Dermis microvascular lymphatic vessel endothelial cell (primary cell): ENCODE results near the gene HIGD1A. TPM values are rescaled to one million over a fixed set of nuclear protein-coding genes. Genes with fewer than 3 reads are reported as not detected.
A peak's percentile ranks its signal among the peaks of the same experiment; 100 is the strongest.

Experiments used
- DNase-seq, 2 donors: peaks; one replicate each; pipeline versions ENCODE4 v3.0.0 to v3.0.0-alpha.2; 2010; ENCODE audit warnings: low read depth in 2 of 2
- total RNA-seq: library from RNA; depleted of rRNA; stranded (reverse); fragments of >200 nt; gene quantifications from 2 replicates; pipeline ENCODE4 v1.2.1, GENCODE V29; 2014

Gene HIGD1A
- total RNA-seq, 1 donor from 2014 or later: 102 TPM

GRCh38 chr3:42801048-42801620 is 3.2 kb downstream of the HIGD1A start:
- no peak for DNase-seq

- DNase-seq: no peak
Measured at GRCh38 chr3:42800251-42800650, 4.0 kb downstream of the HIGD1A start.

- DNase-seq: no peak
Measured at GRCh38 chr3:42799376-42799775, 4.9 kb downstream of the HIGD1A start.

GRCh38 chr3:42796332-42796885 is 7.9 kb downstream of the HIGD1A start:
- no peak for DNase-seq

GRCh38 chr3:42795621-42796181 is 8.6 kb downstream of the HIGD1A start:
- no peak for DNase-seq

- no peak for DNase-seq
Measured at GRCh38 chr3:42790714-42791229, 13.5 kb downstream of the HIGD1A start.

GRCh38 chr3:42786631-42787030 is 17.7 kb downstream of the HIGD1A start:
- DNase-seq: no peak

- no peak for DNase-seq
Measured at GRCh38 chr3:42786212-42786611, 18.1 kb downstream of the HIGD1A start.

GRCh38 chr3:42780892-42781700 is 23.2 kb downstream of the HIGD1A start:
- DNase-seq: peak; percentile 68 to 81

GRCh38 chr3:42780398-42780797 is 23.9 kb downstream of the HIGD1A start:
- DNase-seq: no peak

- DNase-seq: no peak
Measured at GRCh38 chr3:42778644-42779043, 25.6 kb downstream of the HIGD1A start.

GRCh38 chr3:42773409-42773751 is 30.9 kb downstream of the HIGD1A start:
- no peak for DNase-seq

GRCh38 chr3:42772670-42773408 is 31.5 kb downstream of the HIGD1A start, which contains the start of gene CCDC13:
Gene CCDC13 (minus strand): TSS chr3:42773253. CDS start chr3:42758345, 14,908 bp downstream.
- DNase-seq: peak; percentile 80 to 93

- DNase-seq: no peak
Measured at GRCh38 chr3:42771271-42771670, 33.0 kb downstream of the HIGD1A start.

GRCh38 chr3:42769477-42770131 is 34.7 kb downstream of the HIGD1A start:
- no peak for DNase-seq

GRCh38 chr3:42764561-42765295 is 39.6 kb downstream of the HIGD1A start:
- DNase-seq: no peak

GRCh38 chr3:42764115-42764514 is 40.2 kb downstream of the HIGD1A start:
- DNase-seq: no peak

GRCh38 chr3:42763021-42763420 is 41.3 kb downstream of the HIGD1A start:
- DNase-seq: peak in 1 of 2 donors; percentile 19

- no peak for DNase-seq
Measured at GRCh38 chr3:42762046-42762724, 42.1 kb downstream of the HIGD1A start.

GRCh38 chr3:42758126-42758525 is 46.2 kb downstream of the HIGD1A start:
- no peak for DNase-seq
